Stimulated activated CD4-positive, alpha-beta T cell treated with anti-CD3 and anti-CD28 coated beads, Interleukin-12 subunit alpha, Interleukin-12 subunit beta, amount 100 ng/mL, for 24 hours (primary cell): Measurements from ENCODE around the gene ARHGAP33.
"Not testable (repeated sequence)": the region's sequence is repeated elsewhere in the genome, so short reads cannot be mapped to it uniquely, and the experiment has no call there.

Source experiments
- DNase-seq, 2 experiments: peaks; one replicate each; pipeline ENCODE4 v3.0.0-alpha.2; 2020; ENCODE audit warnings: low read depth in 2 of 2

The ARHGAP33 gene

GRCh38 chr19:35833972-35834371 is 58.6 kb downstream of the ARHGAP33 start:
- no peak for DNase-seq

GRCh38 chr19:35836096-35836495 is 60.7 kb downstream of the ARHGAP33 start:
- not testable (repeated sequence) for DNase-seq
